Limb (tissue), 2 donors: ENCODE data around the gene MMP24OS.

Experiments
- DNase-seq, 2 donors: peaks; one replicate each; pipeline ENCODE4 v3.0.0-alpha.2; 2016; ENCODE audit errors: extremely low spot score in 2 of 2

MMP24OS gene

DNA sequence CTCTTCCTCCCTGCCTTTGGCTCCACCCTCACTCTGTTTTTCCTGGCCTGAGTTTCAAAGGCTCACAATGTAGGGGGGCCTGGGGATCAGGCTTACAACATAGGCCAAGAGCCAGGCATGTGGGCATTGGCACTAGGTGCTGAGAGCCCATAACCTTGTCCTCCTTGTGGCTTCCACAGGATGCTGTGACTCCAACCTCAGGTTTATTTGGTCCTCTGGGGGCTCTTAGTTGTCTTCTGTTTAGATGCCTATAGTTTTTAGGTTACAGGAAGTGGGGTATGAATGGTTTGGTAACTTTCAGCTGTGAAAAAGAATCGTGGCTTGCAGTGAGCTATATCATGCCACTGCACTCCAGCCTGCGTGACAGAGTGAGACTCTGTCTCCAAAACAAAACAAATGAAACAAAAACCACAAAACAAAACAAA lies 25.9 kb downstream of the MMP24OS start:
- DNase-seq, result no peak

DNA sequence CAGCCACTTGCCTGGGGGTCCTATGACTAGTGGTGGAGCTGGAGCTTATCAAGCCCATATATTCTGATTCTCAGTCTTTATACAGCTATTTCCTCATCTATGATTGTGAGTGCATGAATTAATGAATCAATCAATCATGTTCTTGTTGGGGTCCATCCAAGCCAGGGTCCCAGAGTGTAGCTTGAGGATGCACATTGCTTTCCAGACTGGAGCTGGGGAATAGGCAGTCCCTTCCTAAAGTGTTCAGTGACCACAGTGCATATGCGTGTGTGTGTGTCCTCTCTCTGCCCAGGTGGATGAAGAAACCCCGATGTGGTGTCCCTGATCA lies 26.3 kb downstream of the MMP24OS start:
- no peak for DNase-seq

DNA sequence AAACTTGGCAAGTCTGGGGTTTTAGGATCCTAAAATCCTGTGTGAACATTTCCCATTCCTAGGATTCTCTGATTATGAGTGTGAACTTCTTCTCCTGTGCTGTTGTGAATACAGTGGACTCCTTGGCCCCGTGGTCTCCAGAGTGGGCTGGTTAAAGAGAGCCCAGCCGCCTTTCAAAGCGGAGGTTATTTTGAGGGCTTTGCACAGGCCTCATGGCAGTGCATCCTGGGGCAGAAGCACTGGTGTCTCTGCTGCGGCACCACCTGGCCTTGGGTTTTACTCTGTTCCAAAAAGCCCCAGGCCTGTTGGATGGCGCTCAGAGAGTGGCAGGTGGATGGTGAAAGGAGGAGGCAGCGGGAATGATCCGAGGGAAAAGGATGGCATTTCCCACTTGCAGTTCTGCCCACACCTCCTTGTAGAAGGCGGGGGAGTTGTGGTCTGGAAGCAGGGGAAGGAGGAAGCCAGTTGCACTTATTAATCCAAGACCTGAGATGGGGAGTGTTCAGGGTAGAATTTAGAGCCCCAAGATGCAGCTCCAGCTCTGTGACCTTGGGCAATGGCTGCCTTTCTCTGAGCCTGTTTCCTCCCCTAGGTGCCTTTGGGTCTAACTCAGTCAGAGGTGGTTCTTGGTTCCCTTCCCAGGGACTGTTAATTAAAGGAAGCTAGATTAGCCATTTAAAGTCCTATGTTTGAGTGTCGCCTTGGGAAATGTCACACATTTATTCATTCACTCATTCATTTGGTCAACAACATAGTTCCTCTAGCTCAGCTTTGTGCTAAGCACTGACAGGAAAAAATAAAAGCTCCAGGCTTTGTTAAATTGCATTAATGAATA lies 29.1 kb downstream of the MMP24OS start:
- no peak for DNase-seq

DNA sequence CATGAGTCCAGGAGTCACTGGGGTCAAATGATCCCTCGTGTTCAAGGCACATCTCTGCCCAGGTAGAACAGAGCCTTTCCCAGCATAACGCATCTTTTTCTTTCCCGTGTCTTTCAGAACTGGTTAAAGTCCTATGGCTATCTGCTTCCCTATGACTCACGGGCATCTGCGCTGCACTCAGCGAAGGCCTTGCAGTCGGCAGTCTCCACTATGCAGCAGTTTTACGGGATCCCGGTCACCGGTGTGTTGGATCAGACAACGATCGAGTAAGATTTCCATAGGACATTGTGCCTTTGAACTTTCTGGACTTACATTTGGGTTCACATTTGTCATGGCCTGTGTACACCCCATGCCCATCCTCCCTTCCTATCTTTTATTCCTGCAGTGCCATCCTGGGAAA lies 31.2 kb downstream of the MMP24OS start:
- DNase-seq, result no peak

DNA sequence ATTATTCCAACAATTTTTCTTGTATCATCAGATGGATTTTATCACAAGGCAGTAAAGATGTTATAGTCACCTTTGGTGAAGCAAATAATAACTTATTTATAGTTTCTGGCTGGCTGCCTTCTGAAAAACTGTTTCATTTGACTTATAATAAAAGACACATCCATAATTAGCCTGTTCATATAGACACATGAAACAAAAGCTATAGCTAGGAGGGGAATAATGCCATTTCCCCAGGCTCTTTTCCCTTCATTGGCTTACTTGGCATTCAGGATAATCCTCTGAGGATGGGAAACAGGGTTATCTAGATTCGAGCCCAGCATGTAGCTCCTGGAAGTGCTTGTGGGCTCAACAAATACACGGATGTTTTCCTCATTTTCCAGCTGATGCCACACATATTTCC lies 33.9 kb downstream of the MMP24OS start:
- no peak for DNase-seq

DNA sequence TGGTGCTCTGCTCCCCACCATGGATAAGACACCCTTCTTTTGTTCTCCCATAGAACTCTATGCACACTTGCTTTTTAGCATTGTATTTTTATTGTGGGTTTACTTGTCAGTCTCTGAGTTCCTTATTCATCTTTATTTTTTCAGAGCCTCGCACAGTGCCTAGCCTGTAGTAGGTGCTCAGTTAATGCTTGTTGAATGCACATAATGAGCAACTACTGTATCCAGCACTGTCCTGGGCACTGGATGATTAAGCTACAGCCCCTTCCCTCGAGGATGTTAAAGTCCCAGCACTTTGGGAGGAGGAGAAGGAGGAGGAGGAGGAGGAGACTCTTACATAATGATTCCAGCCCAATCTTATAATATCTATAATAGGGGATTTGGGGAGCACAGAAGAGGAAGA lies 34.6 kb downstream of the MMP24OS start:
- no peak for DNase-seq

DNA sequence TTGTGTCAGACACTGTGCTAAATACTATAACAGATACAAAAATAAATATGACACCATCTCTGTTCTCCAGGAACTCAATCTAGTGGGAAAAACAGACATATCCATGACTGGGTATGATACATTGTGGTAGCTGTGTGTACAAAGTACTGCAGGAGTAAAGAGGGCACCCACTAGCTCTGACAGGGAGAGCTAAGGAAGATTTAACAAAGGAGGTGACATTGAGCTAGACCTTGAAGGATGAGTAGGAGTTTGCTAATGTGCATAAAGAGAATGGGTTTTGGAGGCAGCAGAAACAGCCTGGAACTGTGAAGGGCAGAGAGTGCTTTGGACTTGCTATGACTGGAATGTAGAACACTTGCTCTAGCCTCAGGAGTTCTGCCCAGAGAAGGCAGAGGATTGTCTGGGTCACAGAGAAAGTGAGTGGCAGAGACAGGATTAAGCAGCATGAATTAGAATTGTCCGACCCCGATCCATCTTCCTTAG lies 37.1 kb downstream of the MMP24OS start:
- no peak for DNase-seq

DNA sequence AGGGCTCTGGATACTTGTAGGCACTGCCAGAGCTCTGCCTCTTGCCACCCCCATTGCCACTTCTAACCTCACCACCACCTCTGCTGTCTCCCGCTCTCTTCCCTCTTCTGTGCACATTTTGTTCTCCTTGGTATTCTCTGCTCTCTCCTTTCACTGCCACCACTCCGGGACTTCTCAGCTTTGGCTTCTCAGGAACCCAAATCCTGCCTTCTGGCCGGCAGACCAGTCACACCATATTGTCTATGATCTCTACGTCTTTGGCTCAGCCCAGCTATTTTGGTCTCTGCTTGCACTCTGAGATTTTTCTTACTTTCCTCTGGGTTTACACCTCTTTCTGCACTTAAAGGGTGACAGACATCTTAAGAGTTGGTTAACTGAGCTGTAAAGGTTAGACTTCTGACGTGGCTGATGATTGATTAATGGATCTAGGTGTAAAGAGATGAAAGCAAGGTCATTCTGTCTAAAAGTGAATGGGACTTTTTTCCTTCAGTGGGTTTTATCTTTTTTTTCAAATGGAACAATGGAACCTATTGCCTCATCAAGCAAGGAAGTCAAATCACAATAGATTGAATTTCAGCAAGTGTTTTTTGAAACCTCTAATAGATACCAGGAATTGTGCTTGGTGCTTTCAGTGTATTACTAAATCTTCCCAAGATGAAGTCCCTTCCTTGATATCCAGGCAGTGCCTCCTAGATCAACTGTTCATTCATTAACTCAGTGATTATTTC lies 37.7 kb downstream of the MMP24OS start:
- no peak for DNase-seq

DNA sequence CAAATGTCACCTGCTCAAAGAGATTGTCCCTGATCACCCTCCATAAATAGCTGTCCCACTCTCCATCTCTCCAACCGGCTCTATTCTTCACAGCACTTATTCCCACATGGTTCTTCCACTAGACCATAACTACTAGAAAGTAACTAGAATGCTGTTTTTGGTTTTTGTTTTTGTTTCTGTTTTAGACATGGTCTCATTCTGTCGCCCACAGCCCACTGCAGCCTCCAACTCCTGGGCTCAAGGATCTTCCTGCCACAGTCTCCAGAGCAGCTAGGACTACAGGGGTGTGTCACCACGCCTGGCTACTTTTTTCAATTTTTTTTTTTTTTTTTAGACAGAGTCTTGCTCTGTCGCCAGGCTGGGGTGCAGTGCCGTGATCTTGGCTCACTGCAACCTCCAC lies 39.2 kb downstream of the MMP24OS start:
- DNase-seq, result no peak

DNA sequence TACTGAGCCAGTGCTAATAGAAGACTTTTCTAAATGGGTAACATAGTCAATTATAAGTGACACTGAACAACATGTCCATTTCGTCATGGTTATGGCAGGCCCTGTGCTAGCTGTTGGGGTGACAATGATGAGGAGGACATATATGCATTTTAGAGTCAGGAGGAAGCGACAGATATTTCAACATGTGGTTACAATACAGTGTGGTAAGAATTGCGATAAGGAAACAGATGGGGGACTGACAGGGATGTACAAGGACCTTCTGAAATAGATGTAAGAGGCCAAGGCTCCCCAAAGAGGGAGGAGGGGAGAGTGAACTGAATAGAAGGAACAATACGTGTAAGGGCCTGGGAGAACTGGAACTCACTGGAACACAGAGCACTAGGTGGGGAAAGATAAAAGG lies 39.8 kb downstream of the MMP24OS start:
- no peak for DNase-seq

DNA sequence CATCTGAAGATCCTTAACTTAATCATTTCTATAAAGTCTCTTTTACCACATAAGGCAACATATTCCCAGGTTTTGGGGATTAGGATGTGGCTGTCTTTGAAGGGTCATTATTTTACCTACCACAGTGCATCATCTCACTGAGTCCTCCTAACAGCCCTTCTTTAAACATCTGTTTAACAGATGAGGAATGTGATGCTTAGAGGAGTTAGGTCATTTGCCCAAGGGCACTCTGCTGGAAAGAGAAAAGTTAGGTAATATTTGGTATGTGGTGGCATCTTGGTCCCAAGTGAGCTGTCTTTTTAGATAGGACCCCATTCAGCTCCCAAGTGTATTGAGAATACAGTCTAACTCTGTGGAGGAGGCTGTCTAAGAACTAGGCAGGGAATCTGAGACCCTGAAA lies 40.4 kb downstream of the MMP24OS start:
- DNase-seq, result no peak

DNA sequence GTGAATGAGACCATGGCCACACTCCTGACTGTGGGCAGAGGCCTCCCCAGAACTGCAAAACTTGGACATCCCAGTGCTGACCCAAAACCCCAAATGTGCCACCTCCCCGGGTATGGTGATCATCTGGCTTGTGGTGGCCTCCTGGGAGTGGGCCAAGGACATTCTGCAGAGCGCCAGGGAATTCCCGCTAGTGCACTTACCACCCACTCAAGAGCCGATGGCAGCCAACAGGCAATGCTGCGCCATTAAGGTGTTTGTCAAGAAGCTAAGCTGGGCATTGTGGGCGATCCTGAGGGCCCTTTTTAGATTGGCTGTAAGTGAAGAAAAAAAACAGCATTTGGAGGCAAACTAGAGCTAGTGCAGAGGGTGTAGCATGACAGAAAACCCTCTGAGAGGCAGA lies 42.0 kb downstream of the MMP24OS start:
- DNase-seq, result no peak

DNA sequence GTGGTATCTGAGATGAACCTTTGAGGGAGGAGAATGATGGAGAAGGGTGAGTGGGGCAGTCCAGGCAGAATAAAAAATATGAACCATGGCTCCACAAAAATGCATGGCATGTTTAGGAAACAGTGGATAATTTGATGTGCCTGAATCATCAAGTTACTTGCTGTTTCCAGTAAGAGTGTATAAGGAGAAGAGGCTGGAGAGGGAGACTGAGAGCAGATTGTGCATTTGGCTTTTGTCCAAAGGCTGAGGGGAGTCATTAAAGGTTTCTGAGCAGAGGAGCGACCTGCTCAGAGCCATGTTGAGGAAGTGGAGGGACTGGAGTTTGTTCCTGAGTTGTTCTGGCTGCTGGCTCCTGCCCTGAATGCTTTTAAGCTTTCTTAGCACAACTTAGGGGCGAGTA lies 45.3 kb downstream of the MMP24OS start:
- DNase-seq, result no peak

DNA sequence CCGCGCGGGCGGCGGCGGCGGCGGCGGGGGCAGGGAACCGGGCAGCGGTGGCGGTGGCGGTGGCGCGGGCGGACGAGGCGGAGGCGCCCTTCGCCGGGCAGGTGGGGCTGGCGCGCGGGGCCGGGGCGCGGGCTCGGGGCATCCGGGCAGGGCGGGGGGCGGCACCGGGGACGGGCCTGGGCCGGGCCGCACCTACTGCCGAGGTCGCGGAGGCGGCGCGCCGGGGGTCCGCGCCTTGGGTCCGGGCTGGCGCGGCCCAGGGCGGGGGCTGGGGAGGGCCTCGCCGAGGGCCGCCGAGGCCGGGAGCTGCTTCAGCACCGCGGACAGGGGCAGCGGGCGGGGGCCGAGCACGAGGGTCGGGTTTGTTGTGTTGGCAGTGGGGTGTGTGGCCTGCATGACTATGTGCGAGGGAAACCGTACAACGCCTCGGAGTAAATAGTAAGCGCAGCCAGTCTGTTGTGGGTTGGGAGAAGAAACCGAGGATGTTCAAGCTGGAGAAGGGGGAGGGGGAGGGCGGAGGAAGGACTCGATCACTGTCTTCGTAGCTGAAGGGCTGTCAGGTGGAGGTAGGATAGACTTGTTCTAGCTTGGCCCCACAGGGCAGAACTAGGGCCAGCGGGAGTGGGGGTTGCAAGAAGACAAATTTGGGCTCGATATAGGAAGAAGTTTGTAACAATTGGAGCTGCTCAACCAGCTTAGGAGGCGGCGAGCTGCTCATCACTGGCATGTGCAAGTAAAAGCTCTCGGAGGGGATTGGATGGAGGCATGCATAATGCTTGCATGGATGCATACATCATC lies 50.8 kb downstream of the MMP24OS start:
- peak; percentile 45 to 83 for DNase-seq
